Activated CD8-positive, alpha-beta memory T cell treated with anti-CD3 and anti-CD28 coated beads for 1 hour (primary cell): ENCODE data around the gene PSMB10.
"Not testable (repeated sequence)": the region's sequence is repeated elsewhere in the genome, so short reads cannot be mapped to it uniquely, and the experiment has no call there.

Experiments used
- DNase-seq, 2 donors: peaks; one replicate each; pipeline ENCODE4 v3.0.0-alpha.2; 2020; ENCODE audit warnings: low read depth in 1 of 2; ENCODE audit errors: extremely low read depth in 1 of 2

PSMB10 gene

GRCh38 chr16:67928147-67928546, 8.5 kb downstream of the PSMB10 start:
- DNase-seq, result no peak

GRCh38 chr16:67927131-67927941, 9.3 kb downstream of the PSMB10 start:
- no peak for DNase-seq

DNA sequence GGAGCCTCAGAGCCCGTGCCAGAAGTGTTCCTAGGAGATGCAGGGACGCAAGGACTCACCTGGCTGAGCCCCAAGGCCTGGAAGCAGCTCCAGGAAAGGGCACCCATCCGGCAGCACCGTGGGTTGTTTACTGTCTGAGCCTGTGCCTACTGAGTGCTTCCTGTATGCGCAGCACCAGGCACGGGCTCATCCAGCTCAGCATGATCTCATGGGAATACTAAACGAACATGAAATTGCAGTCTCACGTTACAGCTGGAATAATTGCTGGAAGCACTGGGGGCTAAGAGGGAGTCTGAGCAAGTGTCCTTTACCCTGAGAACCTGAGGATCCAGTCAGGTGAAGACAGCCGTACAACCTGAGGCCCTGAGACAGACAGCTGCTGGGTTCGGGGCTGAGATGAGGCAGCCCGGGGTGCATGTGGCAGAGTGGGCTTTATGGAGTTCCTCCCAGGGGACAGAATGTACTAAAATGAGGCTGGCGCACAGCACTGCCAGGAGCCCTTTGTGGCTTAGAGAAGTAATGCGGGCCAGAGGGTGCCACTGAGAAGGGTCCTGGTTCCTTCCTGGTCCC, 10.4 kb downstream of the PSMB10 start:
- no peak for DNase-seq

DNA sequence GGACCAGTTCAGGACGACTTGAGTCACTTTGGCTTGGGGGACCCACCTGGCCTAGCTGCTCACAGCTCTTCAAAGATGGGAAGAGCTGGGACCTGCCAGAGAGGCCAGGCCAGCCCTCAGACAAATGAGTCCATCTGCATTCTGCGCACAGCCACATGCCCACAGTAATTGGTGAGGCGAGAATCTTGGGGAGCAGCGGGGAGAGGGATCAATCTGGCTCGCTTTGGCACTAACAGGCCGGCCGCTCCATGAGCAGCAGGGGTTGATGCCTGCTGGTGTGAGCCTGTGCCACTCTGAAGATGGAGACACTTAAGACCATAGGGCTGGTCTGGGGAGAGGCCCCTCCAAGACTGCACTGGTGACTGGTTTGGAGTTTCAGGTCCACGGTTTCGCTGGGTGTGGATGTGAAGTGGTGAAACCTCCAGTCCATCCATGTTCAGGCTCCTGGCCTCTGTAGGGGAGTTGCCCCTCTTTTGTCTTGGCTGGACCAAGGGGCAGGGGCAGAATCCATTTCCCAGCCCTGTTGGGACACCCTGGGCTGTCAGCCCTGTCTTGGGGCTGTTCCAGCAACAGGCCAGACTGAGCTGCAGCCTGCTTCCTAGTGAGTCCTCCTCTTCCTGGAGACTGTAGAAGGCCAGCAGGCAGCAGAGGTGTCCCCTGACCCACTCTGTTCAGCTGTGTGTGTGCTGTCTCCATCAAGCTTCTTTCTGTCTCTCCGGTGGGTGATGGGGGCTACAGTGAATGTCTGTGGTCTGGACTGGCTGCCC, 12.3 kb downstream of the PSMB10 start:
- DNase-seq, result no peak

GRCh38 chr16:67923414-67924116, 13.1 kb downstream of the PSMB10 start:
- no peak for DNase-seq

DNA sequence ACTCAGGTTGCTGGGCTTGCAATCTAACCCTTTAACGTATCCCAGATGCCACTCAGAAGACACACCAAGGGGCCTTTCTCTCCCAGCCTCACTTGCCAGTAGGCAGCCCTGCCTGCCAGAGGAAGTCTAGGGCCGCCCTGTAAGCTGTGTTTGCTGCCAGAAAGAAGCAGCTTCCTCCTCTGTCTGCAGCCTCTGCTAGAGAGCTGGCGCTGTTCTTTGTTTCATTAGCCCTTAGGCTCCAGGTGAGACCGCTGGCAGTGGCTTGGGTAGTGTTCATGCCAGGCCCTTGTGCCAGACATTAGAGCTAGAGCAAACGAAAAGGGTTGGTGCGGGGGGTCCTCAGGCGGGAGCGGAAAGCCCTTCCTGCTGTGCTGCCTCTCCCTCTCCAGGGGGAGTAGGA, 13.9 kb downstream of the PSMB10 start:
- no peak for DNase-seq

GRCh38 chr16:67922221-67922620, 14.4 kb downstream of the PSMB10 start:
- no peak for DNase-seq

DNA sequence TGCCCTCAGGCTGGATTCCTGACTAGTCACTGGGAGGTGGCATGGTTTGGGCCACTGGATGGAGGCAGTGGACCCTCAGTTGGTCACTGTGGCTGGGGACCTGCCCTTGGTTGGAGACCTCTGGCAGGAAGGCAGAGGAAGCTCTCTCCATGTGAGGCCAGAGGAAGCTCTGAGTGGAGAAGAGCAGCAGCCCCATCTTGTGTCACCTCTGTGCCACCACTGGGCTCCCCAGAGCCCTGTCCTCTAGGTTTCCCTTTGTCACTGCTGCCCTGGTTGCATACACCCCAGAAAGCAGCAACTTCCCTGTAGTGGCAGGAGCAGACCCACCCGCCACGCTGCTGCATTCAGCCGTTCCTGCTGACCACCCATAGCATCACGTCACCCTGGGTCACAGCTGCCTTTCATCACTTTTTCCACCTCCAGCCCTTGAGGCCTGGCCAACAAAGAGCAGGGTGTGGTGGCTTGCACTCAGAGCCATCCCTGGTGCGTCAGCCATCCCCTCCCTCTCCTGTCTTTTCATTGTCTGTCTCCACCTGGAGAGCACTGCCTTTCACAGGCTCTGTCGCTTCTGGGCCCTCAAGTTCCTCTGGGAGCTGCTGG, 16.9 kb downstream of the PSMB10 start:
- DNase-seq, result no peak

DNA sequence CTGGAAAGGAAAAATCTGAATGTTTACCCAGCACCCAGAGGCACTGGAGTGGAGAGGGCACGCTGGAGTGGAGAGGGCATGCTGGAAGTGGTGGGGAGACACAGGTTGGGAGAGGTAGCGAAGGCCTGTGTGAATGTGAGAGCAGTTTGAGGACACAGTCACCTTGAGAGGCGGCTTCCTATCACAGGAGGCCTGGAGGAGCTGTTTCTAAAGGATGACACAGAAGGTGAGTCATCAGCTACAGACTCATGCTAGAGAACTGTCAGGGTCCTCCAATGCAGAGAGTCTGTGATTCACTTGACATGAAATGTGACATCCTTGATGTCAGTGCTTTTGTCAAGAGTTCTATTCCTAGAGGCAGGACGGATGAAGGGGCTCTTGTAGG, 18.8 kb downstream of the PSMB10 start:
- no peak for DNase-seq

DNA sequence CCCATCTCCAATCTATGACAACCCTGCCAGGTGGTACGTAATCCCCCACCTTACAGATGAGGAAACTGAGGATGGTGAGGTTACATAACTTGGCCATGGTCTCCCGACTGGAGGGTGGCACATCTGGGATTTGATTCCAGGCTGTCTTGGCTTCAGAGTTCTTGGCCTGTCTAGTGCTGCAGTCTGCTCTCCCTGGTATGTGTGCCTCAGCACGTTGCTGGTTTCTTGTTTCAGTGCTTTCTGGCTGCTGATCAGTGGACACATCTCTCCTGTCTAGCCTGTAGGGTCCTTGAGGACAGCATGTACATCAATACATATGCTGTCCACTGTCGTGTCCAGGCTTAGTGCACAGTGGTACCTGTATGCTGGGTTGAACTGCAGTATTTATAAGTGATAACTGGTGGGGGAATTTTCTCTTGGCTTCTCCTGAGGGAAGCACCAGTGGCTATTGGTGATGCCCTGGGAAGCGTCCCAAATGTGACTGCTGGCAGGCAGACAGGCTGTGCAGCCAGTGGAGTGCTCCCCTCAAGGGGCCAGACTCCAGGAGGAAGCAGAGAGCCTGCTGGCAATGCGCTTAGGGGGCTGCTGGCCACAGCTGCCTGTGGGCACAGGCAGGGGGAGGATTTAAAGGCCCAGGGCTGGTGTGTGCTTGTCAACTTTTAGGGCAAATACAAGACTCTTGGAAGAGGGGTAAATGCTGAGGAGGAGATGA, 19.4 kb downstream of the PSMB10 start:
- no peak for DNase-seq

GRCh38 chr16:67915831-67916723, 20.6 kb downstream of the PSMB10 start:
- no peak for DNase-seq

DNA sequence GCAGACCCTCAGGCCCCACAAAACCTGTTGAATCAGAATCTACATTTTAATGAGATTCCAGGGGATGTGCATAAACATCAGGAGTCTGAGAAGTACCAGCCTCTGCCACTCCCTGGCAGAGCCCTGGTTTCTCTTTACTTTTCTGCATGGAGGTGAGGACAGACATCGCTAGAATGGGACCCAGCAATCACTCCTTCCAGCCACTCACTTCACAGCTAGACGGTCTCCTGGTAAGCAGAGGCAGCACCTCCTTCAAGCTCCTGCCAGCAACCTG, 21.2 kb downstream of the PSMB10 start:
- DNase-seq, result not testable (repeated sequence)

DNA sequence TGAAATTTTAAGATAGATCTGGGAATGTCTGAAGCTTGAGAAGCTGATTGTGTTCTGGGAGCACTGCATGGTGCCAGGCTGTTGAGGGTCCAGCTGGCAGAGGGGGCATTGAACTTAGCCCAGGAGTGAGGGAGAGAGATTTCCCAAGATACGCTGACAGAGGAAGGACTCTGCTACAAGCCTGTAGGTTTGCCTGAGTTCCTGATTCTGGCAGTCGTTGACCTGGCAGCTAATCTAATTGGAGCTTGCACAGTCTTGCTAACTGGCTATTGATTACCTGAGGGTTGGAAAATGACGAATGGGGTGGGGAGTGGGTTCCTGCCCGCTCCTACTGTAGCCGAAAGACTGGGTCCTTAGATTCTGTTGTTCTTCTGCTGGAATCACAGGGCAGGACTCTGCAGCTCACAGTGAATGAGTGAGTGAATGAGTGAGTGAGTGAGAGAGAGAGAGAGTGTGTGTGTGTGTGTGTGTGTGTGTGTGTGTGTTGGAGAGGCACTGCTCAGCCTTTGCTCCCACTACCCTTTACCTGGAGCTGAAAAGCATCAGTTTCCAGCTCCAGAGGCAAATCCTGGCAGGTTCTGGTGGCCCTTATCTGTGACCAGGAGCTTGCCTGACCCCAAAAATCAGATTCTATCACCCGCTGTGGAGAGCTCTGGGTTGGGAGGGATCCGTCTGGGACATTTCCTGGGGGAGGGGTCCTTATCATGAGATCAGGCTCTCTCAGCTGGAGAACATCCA, 21.7 kb downstream of the PSMB10 start:
- no peak for DNase-seq

DNA sequence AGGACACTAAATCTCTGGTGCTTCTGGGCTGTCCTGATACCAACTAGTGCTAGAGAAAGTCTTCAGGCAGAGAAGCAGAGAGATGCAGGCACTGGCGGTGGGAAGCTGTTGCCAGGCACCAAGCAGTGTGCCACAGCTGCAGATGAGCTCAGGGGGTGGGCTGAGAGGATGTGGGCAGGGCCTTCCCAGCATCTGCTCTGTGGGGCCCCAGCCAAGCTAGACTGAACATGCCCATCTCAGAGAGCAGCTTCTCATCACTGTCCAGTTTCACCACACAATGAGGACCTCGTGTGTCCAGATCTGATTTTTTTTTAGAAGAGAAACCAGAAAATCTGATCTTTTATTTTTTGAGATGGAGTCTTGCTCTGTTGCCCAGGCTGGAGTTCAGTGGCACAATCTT, 26.5 kb downstream of the PSMB10 start:
- no peak for DNase-seq

GRCh38 chr16:67909056-67909742, 27.5 kb downstream of the PSMB10 start:
- no peak for DNase-seq

- no peak for DNase-seq
Measured at GRCh38 chr16:67907397-67908180, 29.1 kb downstream of the PSMB10 start.

DNA sequence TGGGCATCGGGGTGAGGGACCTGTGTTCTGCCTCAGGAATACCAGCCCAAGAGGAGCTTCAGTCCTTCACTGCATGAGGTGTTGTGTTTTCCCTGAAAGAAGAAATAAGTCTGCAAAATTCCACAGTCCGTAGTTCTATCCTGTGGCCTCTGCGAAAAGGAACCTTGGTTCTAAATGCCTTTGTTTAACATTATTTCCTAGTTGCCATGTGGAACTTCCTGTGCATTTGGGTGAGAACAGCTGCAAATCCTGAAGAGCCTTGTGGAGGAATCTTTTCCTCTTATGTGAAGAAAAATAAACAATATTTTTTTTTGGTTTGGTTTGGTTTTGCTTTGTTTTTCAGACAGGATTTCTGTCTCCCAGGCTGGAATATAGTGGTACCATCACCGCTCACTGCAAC, 33.8 kb downstream of the PSMB10 start:
- DNase-seq, result no peak

- no peak for DNase-seq
Measured at GRCh38 chr16:67901734-67902133, 34.9 kb downstream of the PSMB10 start.
